ENCODE results near the gene PIK3R3.

PIK3R3 gene

GRCh38 chr1:46070164-46070814, 62.1 kb downstream of the PIK3R3 start:
- Histone ChIP-seq H2AFZ (ENCODE audit: low read length) (no peak overlapping the region), H3K9me2 (replicated peaks; ENCODE audit: low read depth, low read length) (no peaks in the 10 kb centered on the region), H3K27me3 (ENCODE audit: insufficient read depth, low read length, poor library complexity, severe bottlenecking) (no peaks in the 10 kb centered on the region), H3K79me2 (ENCODE audit: insufficient read depth, low read length) (peaks cover 26% of the 10 kb centered on the region; the same call in 1 of the 2 replicates), H3K9ac (ENCODE audit: low read depth, low read length, poor library complexity, severe bottlenecking) (no peak overlapping the region), H3K4me3 (ENCODE audit: low read length, poor library complexity, severe bottlenecking) (no peak overlapping the region), H3K9me3 (ENCODE audit: insufficient read depth, low read depth, low read length) (no peaks in the 10 kb centered on the region), H3K4me2 (ENCODE audit: low read depth, low read length, poor library complexity, severe bottlenecking) (no peak overlapping the region), H3K36me3 (ENCODE audit: insufficient read depth, low read length) (peaks cover 85% of the 10 kb centered on the region; the same call in 1 of the 2 replicates), H4K20me1 (ENCODE audit: insufficient read depth, low read length, poor library complexity, severe bottlenecking) (peaks cover 3% of the 10 kb centered on the region), H3K4me1 (ENCODE audit: insufficient read depth, low read length, poor library complexity, severe bottlenecking) (peaks cover 5% of the 10 kb centered on the region), H3F3A (ENCODE audit: low read depth) (no peaks in the 10 kb centered on the region)
- TF ChIP-seq EZH2phosphoT487 (IDR thresholded peaks at IDR 0.05; ENCODE audit: borderline replicate concordance): no peak
- TF ChIP-seq CTCF (conservative IDR thresholded peaks at IDR 0.05; ENCODE audit: low read length): no peak

- H3F3A ChIP-seq (ENCODE audit: low read depth): no peaks in the 10 kb centered on the region
- TF ChIP-seq EZH2phosphoT487 (IDR thresholded peaks at IDR 0.05; ENCODE audit: borderline replicate concordance): no peak
- TF ChIP-seq CTCF (conservative IDR thresholded peaks at IDR 0.05; ENCODE audit: low read length): no peak
These were observed 63.9 kb downstream of the PIK3R3 start for GRCh38 chr1:46068525-46068924.

GRCh38 chr1:46067652-46068051, 64.8 kb downstream of the PIK3R3 start:
- Histone ChIP-seq H4K20me1 (ENCODE audit: insufficient read depth, low read length, poor library complexity, severe bottlenecking) (peaks cover 4% of the 10 kb centered on the region), H3K79me2 (ENCODE audit: insufficient read depth, low read length) (peaks cover 27% of the 10 kb centered on the region; the same call in 1 of the 2 replicates), H3K9me3 (ENCODE audit: insufficient read depth, low read depth, low read length) (no peaks in the 10 kb centered on the region), H3K9ac (ENCODE audit: low read depth, low read length, poor library complexity, severe bottlenecking) (no peak overlapping the region), H3K4me2 (ENCODE audit: low read depth, low read length, poor library complexity, severe bottlenecking) (no peak overlapping the region), H3F3A (ENCODE audit: low read depth) (no peaks in the 10 kb centered on the region), H3K36me3 (ENCODE audit: insufficient read depth, low read length) (peaks cover 88% of the 10 kb centered on the region; the same call in 1 of the 2 replicates), H3K9me2 (replicated peaks; ENCODE audit: low read depth, low read length) (no peaks in the 10 kb centered on the region), H3K27me3 (ENCODE audit: insufficient read depth, low read length, poor library complexity, severe bottlenecking) (no peaks in the 10 kb centered on the region), H2AFZ (ENCODE audit: low read length) (no peak overlapping the region), H3K4me3 (ENCODE audit: low read length, poor library complexity, severe bottlenecking) (no peak overlapping the region), H3K4me1 (ENCODE audit: insufficient read depth, low read length, poor library complexity, severe bottlenecking) (peaks cover 12% of the 10 kb centered on the region)
- TF ChIP-seq EZH2phosphoT487 (IDR thresholded peaks at IDR 0.05; ENCODE audit: borderline replicate concordance) (no peak), CTCF (conservative IDR thresholded peaks at IDR 0.05; ENCODE audit: low read length) (no peak)

More at GRCh38 chr1:46068525-46068924, 63.9 kb downstream of the PIK3R3 start:
- Histone ChIP-seq H3K9ac (ENCODE audit: low read depth, low read length, poor library complexity, severe bottlenecking) (no peak overlapping the region), H3K4me2 (ENCODE audit: low read depth, low read length, poor library complexity, severe bottlenecking) (no peak overlapping the region), H3K4me3 (ENCODE audit: low read length, poor library complexity, severe bottlenecking) (no peak overlapping the region), H3K79me2 (ENCODE audit: insufficient read depth, low read length) (peaks cover 22% of the 10 kb centered on the region; the same call in 1 of the 2 replicates), H4K20me1 (ENCODE audit: insufficient read depth, low read length, poor library complexity, severe bottlenecking) (peaks cover 3% of the 10 kb centered on the region), H3K4me1 (ENCODE audit: insufficient read depth, low read length, poor library complexity, severe bottlenecking) (peaks cover 6% of the 10 kb centered on the region), H3K9me3 (ENCODE audit: insufficient read depth, low read depth, low read length) (no peaks in the 10 kb centered on the region), H3K27me3 (ENCODE audit: insufficient read depth, low read length, poor library complexity, severe bottlenecking) (no peaks in the 10 kb centered on the region), H3K36me3 (ENCODE audit: insufficient read depth, low read length) (peaks cover 86% of the 10 kb centered on the region; the same call in 1 of the 2 replicates), H2AFZ (ENCODE audit: low read length) (no peak overlapping the region), H3K9me2 (replicated peaks; ENCODE audit: low read depth, low read length) (no peaks in the 10 kb centered on the region)

All from Loucy (cell line).